22Rv1 (cell line): ENCODE results near the gene FCGR1A.
"Not testable (repeated sequence)": the region's sequence is repeated elsewhere in the genome, so short reads cannot be mapped to it uniquely, and the experiment has no call there.

ENCODE experiments used
- CTCF ChIP-seq: fragments of 450-650 bp; IDR thresholded peaks from 2 replicates; pipeline ENCODE4 v1.5.1; 2017; ENCODE audit warnings: mild to moderate bottlenecking
- ZFX ChIP-seq: fragments of 450-650 bp; IDR thresholded peaks from 2 replicates; pipeline ENCODE4 v1.6.1; 2017; ENCODE audit warnings: antibody characterized with exemption, borderline replicate concordance

GRCh38 chr1:149732781-149733180, 49.7 kb upstream of the FCGR1A start:
- TF ChIP-seq CTCF, ZFX: not testable (repeated sequence)
